Suppressor macrophage treated with lipopolysaccharide for 1 hour (primary cell): Measurements from ENCODE around the gene EIF4A3.
"Not testable (repeated sequence)": the region's sequence is repeated elsewhere in the genome, so short reads cannot be mapped to it uniquely, and the experiment has no call there.

Experiments
- DNase-seq, 3 donors: peaks; one replicate each; pipeline ENCODE4 v3.0.0-alpha.2; 2020 to 2022

Gene EIF4A3

DNA sequence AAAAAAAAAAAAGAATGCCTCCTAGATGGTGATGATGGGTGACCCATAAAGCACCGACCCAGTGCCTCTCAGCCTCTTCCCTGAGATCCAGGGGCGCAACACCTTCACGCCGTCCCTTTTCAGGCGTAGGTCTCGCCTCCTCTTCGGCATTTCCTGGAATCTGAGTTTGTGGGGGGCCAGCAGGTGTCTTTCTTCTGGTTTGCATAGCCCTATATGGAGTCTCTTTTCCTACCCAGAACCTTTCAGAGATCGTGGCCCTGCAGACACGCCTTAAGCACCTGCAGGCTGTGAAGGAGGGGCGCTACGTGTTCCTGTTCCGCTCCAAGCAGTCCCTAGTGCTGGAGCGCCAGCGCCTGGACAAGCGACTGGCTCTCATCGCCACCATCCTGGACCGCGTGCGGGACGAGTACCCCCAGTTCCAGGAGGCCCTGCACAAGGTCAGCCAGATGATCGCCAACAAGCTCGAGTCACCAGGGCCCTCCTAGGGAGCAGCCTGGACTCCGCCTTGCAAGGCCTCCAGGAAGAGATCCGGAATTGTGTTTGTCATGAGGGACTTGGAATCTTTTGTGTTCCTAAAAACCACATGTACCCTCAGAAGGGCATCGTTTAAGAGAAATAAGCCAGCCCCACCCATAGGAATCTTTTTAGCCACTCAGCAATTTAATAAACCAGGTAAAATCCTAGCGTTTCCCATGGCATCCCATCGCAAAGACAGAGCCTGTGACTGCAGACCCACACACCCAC is 47.5 kb downstream of the EIF4A3 start:
- no peak for DNase-seq

DNA sequence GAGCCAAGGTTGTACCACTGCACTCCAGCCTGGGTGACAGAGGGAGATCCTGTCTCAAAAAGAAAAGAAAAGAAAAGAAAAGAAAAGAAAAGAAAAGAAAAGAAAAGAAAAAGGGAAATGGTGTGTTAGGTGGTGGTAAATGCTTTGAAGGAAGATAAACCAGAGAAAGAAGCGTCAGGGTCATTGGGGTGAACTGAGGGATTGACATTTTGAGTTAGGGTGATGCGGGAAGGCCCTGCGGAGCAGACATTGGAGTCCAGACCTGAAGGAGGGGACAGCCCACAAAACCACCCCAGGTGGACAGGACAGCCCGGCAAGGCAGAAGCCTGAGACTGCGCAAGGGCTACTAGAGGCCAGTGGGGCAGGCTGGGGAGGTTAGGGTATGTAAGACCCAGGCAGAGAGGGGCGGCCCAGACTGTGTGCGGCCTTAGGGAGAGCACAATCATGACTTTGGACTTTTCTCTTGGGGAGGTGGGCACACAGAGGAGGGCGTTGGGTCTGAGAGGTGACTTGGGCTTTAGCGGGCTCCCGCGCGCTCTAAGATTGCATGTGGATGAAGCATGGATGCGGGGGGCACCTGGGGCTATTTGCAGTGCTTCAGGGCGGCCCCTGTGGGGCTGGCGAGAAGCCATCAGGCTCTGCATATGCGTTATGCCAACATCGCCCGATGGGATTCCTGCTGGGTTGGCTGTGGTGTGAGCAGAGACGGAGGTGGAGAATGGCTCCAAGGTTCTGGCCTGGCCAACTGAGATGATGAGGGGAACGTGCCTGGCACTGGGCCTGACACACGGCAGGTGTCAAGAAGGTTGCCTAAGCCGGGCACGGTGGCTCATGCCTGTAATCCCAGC is 48.9 kb downstream of the EIF4A3 start:
- no peak for DNase-seq

DNA sequence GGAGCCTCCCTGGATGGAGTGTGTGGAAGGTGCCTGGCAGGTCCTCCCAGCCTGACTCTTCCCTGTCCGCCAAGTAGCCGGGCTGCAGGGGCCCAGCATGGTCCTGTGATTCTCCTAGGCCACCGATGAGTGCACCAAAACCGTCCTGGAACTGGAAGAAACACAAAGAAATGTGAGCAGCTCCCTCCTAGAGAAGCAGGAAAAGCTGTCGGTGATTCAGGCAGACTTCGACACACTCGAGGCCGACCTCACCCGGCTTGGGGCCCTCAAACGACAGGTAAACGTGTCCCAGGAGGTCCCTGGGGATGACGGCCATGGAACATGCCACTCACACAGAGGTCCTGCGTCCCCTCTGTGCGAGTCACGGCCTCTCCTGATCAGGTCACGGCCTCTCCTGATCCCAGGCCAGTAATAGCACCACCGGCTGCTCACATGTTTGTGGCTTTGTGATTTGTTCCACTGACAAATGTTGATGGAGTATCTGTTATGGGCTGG is 49.8 kb downstream of the EIF4A3 start:
- no peak for DNase-seq

DNA sequence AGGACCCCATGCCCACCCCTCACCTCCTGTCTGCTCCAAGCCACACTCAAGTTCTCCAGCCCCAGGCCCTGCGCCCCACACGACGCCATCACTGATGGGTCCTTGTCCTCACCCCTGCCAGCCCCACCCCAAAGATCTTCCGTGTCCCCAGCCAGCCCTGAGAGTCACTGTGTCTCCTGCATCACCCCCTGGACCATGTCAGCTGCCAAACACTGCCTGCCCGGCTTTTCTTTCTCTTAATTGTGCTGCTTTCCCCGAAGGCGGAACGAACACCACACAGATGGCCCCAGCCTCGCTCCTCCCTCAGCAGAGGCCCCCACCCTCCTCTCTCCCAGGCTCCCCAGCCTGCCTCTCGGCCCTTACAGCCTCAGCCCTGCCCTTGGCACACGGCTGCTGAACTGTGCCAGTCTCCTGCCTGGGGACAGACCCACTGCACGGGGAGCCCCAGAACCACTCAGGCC is 50.3 kb downstream of the EIF4A3 start:
- DNase-seq, result no peak

DNA sequence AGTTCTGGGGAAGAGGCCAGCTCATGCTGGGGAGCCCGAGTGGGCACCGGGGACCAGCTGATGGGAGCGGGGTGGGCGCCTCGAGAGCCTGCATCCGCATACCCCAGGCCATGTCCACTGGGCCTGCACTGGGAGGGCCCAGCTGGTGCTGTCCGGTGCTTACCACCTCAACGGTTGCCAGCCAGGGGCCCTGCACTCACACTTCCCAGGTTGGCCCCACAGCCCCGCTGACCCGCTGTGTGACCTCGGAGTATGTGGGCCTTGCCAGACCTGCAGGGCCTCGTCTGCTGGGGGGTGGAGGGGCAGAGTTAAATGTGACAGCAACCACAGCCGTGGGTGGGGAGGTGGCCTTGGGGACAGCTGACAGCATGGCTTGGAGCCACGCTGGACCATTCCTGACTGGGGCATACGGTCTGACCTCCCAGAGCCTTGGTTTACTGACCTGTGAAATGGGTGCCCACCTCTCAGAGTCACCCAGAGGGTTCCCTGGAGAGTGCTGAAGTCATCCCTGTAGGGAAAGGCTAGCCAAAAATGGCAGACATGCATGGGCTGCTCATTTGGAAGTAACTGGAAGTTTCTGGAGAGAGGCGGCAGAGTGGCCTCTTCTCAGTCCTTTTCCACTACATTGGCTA is 51.0 kb downstream of the EIF4A3 start:
- DNase-seq, result peak in 1 of 3 donors; percentile 14

DNA sequence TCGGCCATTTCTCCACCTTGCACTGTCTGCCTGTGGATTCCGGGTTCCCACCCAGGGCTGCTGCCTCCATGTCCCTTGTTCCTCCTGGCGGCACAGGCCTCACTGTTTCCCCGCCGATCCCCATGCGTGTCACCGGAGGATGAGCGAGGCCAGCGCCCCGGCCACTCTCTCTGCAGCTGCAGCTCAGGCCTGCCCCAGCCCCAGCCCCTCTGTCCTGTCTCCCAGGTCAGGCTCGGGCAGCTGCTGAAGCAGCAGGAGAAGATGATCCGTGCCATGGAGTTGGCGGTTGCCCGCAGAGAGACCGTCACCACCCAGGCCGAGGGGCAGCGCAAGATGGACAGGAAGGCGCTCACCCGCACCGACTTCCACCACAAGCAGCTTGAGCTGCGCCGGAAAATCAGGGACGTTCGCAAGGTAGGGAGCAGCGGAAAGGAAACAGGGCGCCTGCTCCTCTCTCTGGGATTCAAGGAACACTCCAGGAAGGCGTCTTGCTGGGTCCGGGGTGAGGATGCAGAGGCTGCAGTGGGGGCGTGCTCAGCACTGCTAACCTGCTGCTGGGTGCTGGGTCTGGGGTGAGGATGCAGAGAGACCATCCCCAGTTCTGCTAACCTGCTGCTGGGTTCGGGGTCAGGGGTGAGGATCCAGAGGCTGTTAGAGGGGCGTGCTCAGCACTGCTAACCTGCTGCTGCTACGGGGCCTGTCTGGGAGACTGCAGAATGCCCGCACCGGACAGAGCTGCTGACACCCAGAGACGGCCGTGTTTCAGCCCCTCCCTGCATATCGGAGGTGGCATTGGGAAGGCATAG is 51.7 kb downstream of the EIF4A3 start:
- no peak for DNase-seq

DNA sequence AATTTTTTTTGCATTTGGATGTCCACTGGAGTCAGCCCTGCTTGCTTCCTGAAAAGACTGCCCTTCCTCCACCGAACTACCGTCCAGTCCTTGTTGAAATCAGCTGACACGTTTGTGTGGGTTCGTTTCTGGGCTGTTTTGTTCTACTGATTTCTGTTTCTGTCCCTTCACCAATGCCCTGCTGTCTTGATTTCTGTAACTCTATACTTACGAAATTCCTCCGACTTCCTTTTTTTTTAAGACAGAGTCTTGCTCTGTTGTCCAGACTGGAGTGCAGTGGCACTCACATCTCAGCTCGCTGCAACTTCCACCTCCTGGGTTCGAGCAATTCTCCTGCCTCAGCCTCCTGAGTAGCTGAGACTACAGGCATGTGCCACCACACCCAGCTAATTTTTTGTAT is 54.0 kb downstream of the EIF4A3 start:
- peak; percentile 87 to 94 (median 92) for DNase-seq

DNA sequence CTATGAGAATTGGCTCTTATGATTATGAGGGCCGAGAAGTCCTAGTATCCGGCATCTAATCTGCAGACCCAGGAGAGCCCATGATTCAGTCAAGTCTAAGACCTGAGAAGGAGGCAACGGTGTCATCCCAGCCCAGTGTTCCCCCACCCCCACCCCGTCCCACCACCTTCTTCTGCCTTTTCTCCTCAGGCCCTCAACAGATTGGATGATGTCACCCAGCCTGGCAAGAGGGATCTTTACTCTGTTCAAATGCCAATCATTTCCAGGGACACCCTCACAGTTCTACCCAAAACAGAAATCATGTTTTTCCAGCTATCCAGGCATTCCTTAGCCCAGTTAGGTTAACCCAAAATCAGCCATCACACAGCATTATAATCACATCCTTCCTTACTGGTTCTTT is 55.6 kb downstream of the EIF4A3 start:
- peak; percentile 55 to 66 (median 61) for DNase-seq

DNA sequence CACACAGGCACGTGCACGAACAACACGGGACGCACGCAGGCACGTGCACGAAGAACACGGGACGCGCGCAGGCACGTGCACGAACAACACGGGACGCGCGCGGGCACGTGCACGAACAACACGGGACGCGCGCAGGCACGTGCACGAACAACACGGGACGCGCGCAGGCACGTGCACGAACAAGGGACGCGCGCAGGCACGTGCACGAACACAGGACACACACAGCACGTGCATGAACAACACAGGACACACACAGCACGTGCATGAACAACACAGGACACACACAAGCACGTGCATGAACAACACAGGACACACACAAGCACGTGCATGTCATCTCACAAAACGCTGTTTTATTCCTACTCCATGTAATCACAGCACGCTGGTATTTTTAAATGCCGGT is 56.8 kb downstream of the EIF4A3 start:
- not testable (repeated sequence) for DNase-seq

DNA sequence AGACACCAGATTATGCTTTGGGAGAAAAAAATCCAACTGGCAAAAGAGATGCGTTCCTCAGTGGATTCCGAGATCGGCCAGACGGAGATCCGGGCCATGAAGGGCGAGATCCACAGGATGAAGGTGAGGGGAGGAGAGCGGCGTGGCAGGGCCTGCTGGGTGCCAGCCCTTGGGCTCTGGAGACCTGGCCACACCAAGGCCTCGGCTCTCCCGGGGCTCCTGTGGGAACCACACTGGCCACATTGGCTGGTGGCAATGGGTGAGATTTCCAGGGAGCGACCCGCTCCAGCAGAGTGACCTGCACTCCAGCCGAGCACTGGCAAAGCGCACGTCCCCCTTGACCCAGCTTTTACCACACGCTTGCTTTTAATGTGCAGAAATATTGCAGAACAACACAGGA is 57.2 kb downstream of the EIF4A3 start:
- DNase-seq, result no peak

DNA sequence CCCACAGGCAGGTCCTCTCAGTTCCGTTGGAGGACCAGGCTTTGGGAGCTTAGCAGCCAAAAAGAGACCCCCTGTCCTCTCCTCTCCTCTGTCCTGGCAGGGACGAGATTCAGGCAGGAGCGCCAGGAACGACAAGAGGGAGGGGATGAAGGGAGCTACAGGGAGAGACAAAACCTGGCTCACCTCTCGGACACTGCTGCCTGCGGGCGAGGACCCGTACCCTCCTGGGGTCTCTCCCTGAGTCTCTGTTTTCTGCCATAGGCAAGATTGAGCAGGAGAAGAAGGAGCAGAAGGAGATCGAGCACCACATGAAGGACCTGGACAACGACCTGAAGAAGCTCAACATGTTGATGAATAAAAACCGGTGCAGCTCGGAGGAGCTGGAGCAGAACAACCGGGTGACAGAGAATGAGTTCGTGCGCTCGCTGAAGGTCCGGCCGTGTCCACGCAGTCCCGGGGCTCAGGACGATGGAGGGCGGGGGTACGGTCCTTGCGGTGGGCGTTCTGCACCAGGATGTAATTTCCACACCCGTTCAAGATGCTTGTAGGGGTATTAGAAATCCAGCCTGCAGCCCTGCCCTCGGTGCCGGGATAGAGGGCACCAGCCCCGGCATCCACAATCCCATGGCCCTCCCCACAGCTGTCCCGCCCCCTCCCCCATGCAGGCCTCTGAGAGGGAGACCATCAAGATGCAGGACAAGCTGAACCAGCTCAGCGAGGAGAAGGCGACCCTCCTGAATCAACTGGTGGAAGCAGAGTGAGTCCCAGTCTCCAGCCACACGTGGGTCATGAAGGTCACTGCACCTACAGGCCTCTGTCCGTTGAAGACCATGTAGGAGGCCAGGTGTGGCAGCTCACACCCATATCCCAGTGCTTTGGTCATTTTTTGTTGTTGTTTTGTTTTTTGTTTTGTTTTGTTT is 59.3 kb downstream of the EIF4A3 start:
- no peak for DNase-seq

DNA sequence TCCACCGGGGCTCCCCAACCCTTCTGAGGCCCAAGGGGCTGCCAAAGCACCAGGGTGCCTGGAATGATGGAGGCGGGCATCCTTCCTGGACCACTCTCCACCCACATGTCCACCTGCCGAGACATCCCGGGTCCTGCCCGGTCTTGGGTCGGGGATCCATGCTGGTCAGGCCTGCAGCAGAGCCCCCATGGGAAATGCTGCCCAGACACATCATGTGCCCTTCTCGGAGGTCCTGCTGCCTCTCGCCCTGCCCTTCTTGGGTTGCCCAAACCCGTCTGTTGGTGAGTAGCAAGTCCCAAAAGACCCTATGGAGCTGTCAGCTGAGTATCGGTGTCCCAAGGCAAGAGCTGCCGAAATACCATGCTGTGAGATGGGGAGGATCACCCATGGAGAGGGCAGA is 60.3 kb downstream of the EIF4A3 start:
- DNase-seq, result no peak

DNA sequence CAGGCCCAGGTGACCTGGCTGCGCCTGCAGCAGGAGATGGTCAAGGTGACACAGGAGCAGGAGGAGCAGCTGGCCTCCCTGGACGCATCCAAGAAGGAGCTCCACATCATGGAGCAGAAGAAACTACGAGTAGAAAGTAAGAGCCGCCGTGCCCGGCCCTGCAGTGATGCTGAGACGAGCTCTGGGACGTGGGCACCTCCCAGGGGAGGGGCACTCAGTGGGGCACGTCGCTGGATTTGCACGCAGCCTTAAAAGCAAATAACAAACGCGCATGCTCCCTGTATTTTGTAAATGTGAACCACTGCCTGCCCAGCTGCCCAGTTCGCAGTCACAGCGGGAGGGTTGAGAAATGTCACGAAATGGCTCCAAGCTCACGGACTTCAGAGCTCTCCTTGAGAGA is 60.8 kb downstream of the EIF4A3 start:
- DNase-seq, result no peak

DNA sequence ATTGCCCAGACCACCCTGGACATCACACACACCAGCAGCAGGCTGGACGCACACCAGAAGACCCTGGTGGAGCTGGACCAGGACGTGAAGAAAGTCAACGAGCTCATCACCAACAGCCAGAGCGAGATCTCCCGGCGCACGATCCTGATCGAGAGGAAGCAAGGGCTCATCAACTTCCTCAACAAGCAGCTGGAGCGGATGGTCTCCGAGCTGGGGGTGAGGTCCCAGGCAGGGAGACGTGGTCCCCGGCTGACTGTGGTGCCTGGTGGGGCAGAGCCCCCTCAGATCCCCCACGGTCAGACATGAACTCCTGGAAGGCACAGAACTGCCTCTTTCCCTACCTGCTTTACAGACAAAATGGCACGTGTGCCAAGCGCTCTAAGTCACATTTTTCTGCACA is 62.2 kb downstream of the EIF4A3 start:
- DNase-seq, result no peak
